ENCODE measurements around the gene ALK.

Gene ALK

GRCh38 chr2:29225814-29226213 is 695.6 kb downstream of the ALK start:
- TF ChIP-seq, protein P1, sequence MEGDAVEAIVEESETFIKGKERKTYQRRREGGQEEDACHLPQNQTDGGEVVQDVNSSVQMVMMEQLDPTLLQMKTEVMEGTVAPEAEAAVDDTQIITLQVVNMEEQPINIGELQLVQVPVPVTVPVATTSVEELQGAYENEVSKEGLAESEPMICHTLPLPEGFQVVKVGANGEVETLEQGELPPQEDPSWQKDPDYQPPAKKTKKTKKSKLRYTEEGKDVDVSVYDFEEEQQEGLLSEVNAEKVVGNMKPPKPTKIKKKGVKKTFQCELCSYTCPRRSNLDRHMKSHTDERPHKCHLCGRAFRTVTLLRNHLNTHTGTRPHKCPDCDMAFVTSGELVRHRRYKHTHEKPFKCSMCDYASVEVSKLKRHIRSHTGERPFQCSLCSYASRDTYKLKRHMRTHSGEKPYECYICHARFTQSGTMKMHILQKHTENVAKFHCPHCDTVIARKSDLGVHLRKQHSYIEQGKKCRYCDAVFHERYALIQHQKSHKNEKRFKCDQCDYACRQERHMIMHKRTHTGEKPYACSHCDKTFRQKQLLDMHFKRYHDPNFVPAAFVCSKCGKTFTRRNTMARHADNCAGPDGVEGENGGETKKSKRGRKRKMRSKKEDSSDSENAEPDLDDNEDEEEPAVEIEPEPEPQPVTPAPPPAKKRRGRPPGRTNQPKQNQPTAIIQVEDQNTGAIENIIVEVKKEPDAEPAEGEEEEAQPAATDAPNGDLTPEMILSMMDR (IDR thresholded peaks at IDR 0.05; ENCODE audit: extremely low read depth, missing control alignments): no peak
- no peak for DNase-seq (ENCODE audit: low spot score)

DNA sequence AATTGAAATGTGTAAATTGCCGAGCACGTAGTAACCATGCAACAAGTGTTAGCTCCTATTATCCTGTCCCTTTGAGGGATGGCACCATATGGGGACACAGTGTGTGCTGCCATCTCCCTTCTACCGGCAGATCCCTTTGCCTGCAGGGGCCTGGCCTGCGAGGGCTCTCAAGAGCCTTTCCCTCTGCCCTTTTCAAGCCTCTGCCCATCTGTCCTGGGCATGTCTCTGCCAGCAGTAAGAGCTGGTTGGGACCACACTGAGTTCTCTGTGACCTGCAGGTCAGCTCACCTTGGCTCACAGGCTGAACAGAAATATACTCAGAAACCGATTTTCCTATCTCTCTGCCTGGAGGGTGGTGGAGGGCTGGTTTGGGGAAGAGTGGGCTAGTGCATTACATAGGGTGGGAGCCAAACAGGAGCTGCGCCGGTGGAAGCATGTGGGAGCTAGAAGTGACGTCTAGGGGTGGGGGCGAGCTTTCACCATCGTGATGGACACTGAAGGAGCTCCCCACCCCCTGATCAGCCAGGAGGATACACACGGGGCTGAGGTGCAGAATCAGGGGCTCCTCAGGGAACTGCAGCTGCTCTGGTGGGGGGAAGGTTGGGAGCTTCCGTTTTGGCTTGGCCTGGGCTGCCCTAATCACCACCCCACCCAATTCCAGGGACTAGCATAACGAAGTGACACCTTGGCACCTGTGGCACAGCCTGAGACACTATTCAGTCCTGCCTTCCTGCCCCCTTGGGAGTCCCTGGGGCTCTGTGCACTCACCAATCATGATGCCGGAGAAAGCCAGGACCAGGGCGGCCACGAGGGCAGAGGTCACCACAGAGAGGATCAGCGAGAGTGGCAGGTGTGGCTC is 696.5 kb downstream of the ALK start:
- TF ChIP-seq, protein P1 (IDR thresholded peaks at IDR 0.05; ENCODE audit: extremely low read depth, missing control alignments): no peak
- DNase-seq (ENCODE audit: low spot score): no peak

DNA sequence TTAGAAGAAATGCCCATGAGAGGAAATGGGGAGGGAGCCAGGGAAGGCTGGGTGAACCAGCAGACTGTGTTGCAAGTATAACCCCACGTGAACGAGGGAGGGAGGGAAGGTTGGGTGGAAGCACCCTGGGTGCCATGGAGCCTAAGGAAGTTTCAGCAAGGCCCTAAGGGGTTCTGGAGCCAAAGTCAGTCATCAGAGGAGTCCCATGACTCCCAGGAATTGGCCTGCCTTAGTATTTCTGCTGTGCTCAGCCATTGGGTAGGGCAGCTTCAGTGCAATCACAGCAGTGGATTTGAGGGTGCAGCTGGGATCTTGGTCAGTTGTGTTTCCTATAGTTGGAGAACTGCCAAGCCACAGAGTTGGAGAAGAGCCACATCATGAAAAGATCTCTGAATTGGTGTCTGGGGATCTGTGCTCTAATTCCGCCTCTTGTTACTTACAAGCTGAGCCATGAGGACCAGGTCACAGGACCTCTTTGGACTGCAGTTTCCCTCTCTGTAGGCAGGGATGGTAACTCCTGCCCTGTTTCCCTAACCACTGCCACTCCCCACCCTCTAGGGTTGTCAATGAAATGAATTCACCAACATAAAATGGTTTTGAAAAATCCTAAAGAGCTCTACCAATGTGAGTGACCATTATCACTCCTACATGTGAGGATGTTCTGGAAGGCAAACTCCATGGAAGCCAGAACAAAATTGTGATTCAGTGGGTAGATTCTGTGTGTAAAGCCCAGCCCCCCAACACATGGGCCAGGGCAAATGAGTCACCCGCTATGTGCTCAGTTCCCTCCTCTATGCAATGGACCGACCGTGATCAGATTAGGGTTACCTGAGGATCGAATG is 697.3 kb downstream of the ALK start:
- TF ChIP-seq, protein P1 (IDR thresholded peaks at IDR 0.05; ENCODE audit: extremely low read depth, missing control alignments): no peak
- DNase-seq (ENCODE audit: low spot score): no peak

DNA sequence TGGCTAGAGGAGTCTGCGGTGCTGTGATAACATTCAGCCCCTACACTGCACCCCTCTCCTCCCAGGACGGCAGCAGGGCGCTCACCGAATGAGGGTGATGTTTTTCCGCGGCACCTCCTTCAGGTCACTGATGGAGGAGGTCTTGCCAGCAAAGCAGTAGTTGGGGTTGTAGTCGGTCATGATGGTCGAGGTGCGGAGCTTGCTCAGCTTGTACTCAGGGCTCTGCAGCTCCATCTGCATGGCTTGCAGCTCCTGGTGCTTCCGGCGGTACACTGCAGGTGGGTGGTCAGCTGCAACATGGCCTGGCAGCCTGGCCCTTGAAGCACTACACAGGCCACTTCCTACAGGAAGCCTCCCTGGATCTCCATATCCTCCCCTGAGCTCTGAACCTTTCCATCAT is 698.1 kb downstream of the ALK start:
- TF ChIP-seq, protein P1 (IDR thresholded peaks at IDR 0.05; ENCODE audit: extremely low read depth, missing control alignments): no peak
- no peak for DNase-seq (ENCODE audit: low spot score)

GRCh38 chr2:29222381-29223179 is 698.8 kb downstream of the ALK start:
- TF ChIP-seq, protein P1 (IDR thresholded peaks at IDR 0.05; ENCODE audit: extremely low read depth, missing control alignments): no peak
- DNase-seq (ENCODE audit: low spot score): no peak

DNA sequence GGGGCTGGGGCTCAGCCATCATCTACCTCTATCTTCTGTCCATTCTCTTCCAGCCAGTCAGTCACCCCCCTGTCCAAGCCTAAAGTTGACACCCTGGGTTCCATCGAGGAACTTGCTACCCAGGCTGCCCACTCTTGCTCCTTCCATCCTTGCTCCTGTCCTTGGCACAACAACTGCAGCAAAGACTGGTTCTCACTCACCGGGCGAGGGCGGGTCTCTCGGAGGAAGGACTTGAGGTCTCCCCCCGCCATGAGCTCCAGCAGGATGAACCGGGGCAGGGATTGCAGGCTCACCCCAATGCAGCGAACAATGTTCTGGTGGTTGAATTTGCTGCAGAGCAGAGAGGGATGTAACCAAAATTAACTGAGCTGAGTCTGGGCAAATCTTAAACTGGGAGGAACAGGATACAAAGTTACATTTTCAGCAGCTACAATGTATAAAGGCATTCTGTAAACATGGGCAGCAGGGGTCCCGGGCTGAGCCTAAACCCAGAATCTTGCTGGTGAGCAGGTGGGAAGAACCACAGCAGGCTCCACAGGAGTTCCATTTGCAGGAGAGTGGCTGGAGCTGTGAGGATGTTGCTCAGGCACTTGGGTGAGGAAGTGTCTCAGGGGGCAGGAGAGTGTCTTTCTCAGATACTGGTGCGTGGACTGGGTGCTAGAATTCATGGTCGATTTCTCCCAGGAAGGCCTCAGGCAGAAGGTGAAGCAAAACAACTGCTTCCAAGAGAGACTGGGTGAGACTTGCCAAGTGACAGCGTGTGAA is 700.7 kb downstream of the ALK start:
- DNase-seq (ENCODE audit: low spot score): no peak
- TF ChIP-seq, protein P1 (IDR thresholded peaks at IDR 0.05; ENCODE audit: extremely low read depth, missing control alignments): no peak

Measured in GM20000 (cell line).